ENCODE data around the gene FNDC11.
"Not testable (repeated sequence)": the region's sequence is repeated elsewhere in the genome, so short reads cannot be mapped to it uniquely, and the experiment has no call there.

FNDC11 gene, protein sequence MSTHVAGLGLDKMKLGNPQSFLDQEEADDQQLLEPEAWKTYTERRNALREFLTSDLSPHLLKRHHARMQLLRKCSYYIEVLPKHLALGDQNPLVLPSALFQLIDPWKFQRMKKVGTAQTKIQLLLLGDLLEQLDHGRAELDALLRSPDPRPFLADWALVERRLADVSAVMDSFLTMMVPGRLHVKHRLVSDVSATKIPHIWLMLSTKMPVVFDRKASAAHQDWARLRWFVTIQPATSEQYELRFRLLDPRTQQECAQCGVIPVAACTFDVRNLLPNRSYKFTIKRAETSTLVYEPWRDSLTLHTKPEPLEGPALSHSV

DNA sequence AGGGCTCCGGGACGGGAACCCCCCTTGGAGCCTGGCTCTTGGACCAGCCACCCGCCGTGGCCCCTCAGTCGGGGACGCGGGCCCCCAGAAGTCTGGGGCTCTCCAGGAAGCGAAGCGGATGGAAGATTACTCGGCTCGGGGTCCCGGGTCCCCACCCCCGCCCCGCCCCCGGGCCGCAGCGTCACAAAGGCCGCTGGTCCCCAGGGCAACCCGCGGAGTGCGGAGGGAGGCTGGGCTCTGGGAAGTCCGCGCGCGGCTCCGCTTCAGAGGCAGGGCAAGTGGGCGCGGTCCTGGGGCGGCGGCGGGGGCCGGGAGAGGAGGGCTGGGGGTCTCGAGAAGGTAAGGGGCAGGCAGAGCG lies at the start of gene FNDC11:
Gene FNDC11 (plus strand): TSS at position 227 of the 358 bp plus-strand sequence. CDS start 1,505 bp downstream, outside the sequence.
- DNase-seq = peak; percentile 30

DNA sequence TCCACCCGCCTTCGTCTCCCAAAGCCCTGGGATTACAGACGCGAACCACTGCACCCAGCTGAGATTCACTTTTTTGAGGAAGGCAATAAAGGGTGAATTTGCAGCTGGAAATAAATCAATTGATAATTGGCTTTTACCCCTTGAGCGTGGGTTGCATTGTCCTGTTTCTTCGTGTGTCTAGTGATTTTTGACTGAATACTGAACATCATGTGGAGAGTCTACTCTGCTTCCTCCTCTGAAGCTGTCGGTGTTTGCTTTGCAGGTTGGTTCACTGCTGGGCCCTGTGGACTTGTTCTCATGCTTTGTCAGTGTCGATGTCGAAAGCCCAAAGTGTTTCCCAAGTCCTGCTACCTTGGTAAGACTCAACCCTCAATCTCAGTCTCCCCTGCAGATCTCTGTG lies 49.3 kb upstream of the FNDC11 start:
- DNase-seq = no peak

DNA sequence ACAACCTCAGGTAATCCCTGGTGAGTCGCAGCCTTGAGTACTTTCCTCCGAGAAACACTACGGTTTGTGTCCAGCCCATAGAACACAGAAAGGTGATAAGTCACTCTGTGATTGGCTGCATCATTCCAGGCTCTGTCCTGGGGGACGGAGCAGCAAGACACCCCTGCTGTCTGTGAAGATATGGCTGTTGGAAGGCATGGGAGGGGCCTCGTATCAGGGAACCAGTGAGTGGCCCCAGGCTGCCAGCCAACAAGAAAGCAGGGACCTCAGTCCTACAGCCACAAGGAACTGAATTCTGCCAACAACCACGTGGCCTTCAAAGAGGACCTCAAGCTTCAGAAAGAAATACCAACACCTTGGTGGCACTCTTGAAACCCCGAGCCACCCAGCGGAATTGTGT lies 48.7 kb upstream of the FNDC11 start:
- DNase-seq = no peak

DNA sequence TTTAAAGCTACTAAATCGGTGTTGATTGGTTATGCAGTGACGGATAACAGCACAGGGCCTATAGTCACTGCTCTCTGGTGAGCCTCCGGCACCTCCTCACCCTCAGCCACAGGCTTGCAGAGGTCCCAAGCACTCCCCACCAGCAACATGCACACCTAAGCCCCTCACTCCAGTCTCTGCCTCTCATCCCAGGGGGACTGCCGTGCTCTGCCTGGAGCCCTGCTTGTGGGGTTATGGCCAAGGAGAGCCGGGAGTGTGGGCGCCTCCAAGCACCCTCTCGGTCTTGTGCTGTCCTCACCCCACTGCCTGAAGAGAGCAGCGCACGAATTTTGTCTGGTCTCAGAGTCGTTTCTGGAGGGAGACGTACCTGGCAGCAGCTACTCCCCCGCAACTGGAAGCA lies 48.2 kb upstream of the FNDC11 start:
- DNase-seq = no peak

DNA sequence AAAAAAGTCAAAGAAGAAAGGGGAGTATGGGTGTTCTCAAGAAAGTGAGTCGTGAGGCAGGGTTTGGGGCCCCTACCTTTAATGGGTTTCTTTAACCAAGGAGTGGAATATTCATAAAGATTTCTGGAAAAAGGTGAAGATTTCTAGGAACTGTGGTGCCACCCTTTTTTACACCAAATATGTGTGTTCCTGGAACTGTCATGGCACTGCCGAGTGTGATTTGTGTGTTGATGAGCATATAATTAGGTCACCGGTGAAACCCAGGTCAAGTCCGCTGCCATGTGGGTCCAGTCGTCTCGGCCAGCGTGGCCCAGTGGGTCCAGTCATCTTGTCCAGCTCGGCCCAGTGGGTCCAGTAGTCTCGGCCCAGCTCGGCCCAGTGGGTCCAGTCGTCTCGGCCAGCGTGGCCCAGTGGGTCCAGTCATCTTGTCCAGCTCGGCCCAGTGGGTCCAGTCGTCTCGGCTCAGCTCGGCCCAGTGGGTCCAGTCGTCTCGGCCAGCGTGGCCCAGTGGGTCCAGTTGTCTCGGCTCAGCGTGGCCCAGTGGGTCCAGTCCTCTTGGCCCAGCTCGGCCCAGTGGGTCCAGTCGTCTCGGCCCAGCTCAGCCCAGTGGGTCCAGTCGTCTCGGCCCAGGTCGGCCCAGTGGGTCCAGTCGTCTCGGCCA lies 46.7 kb upstream of the FNDC11 start:
- no peak for DNase-seq

DNA sequence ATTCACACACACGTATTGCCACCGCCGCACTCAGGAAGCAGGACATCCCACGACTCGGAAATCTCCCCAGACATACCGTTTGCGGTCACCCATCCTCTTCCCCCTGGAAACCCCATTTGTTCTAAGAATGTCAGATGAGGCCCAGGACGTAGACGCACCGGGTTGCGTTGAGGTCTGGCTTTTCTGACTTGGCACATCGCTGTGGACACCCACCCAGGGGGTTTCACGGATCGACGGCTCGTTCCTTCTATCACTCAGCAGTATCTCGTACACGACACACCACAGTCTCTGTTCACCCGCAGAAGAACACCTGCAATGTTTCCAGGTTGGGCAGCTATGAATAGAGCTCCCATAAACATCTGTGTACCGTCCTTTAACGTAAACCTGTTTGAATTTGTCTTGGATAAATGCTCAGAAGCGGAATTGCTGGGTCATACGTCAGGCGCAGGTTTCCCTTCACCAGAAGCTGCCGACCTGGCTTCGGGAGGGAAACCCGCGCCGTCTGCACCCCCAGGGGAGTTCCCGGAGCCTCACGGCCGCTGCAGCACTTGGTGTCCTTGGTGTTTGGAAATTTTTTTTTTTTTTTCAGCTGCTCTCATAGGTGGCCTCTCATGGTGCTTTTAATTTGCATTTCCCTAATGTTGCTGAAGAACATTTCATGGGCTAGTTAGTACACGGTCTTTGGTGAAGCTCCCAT lies 45.7 kb upstream of the FNDC11 start:
- DNase-seq = peak; percentile 92

DNA sequence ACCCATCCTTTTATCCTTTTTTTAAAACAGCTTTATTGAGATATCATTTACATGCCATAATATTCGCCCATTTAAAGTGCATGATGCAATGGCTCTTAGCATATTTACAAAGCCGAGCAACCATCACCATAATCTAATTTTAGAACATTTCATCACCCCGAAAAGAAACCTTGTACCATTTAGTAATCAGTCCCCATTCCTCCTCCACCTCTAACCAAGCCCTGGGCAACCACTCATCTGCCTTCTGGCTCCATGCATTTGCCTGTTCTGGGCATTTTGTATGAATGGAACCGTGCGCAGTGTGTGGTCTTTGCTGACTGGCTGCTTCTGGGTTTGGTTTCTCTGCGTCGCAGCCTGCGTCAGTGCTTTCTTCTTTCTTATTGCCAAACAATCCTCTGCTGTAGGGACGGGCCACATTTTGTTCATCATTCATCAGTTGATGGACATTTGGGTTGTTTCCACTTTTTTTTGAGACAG lies 44.8 kb upstream of the FNDC11 start:
- DNase-seq = no peak

DNA sequence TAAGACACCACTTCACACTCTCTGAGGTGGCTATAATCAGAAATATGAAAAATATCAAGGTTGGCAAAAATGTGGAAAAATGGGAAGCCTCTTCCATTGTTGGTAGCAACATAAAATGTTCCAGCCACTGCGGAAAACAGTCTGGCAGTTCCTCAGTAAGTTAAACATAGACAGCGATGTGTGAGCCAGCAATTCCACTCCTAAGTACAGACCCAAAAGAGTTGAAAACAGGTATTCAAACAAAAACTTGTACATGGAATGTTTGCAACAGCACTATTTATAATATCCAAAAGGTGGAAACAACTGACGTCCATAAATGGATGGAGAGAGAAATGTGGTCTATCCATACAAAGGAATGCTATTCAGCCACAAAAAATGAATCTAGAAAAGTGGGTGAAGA lies 40.8 kb upstream of the FNDC11 start:
- DNase-seq = no peak

DNA sequence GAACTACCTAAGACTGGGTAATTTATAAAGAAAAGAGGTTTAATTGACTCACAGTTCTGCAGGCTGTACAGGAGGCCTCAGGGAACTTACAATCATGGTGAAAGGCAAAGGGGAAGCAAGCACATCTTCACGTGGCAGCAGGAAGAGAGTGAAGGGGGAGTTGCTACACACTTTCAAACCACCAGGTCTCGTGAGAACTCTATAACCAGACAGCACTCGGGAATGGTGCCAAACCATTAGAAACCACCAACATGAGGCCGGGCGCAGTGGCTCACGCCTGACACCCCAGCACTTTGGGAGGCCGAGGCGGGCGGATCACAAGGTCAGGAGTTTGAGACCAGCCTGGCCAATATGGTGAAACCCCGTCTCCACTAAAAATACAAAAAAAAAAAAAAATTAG lies 39.4 kb upstream of the FNDC11 start:
- DNase-seq = not testable (repeated sequence)

DNA sequence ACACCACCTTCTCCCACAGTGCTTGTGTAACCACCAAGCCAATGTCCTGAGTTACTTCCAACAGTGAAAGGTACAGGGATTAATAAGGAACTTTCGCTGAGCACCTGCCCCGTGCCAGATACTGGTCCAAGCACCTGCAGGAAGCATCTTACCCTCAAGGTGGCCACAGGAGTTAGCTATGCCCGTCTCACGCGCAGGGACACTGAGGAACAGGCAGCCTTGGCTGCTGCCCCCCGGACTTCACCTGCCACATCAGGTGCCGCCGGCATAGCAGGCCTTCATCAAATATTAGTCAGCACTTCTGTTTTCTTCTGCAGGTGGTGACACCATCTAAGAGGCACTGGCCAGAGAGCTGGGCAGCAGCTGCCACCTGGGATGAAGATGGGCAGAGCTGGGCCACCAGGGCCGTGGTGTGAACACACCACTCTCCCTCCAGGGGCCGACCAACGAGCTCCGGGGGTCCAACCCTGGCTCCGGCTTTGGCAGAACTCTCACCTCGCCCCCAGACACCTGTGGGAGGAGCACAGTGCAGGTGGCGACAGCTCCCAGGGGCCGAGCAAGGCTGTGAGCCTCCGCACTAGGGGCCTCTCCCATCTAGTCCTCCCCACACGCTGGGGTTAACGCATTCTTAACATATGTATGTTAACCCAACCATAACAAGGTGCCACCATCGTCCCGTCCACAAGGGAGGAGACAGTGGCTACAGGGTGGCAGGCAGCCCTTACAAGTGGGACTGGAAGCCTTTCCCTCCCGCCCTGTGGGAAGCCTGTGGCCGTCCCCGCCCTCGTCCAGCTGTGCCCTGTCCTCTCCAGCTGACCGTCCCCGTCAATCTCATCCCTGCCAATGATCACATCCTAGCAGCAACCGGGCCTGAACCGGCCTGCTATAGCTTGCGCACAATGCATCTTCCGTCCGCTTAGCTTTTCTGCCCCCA lies 36.3 kb upstream of the FNDC11 start:
- no peak for DNase-seq

DNA sequence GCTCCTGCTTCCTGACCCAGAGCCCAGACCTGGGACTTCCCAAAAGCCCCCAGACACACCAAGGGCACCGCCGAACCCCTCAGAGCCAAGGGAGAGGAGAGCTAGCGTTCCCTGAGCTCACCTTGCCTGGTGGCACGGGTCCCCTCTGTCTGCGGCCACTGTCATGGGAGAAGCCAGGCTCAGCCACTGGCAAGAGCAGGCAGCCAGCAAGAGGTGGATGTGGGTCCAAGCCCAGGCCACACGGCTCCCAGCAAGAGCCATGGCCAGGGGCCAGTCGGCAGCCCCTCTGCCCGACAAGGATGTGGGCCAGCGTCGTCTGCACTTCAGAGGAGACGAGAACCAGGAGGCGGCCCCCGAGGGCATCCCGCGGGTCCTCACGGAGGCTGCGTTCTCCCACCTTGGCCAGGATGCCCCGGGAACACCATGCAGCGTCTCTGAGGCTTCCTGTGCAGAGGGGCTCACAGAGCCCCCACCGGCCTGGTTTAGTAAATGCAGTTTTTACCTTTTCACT lies 35.6 kb upstream of the FNDC11 start:
- DNase-seq = no peak

DNA sequence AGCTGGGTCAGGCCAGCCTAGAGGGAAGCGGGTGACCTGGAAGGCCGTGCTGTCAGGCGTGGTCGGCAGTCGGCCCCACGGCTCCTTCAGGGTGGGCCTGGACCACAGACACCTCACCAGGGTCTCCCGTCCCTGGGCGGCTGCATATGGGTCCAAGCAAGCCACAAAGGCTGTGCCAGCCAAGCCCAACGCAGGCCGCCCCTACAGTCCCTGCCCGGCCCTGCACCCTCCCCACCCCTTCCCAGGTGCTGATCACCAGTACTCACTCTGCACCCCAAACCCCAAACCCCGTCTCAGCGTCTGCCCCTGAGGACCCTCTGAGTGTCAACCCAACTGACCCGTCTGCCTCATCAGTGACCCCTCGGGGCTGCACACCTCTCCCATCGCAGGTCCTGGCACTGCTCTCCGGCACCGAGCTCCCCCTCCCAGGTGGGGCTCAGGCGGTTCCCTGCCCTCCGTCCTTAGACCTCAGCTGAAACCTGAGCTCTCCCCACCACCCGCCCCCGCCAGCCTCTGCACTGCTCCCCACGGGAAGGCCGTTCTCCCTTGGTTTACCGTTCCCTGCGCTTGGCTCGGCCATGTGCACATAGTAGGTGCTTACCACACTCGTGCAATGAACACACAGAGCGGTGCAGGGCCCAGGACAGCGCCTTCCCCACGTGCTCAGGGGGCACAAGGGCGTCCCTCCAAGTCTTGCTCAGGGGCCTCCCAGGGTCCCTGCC lies 34.9 kb upstream of the FNDC11 start:
- no peak for DNase-seq

DNA sequence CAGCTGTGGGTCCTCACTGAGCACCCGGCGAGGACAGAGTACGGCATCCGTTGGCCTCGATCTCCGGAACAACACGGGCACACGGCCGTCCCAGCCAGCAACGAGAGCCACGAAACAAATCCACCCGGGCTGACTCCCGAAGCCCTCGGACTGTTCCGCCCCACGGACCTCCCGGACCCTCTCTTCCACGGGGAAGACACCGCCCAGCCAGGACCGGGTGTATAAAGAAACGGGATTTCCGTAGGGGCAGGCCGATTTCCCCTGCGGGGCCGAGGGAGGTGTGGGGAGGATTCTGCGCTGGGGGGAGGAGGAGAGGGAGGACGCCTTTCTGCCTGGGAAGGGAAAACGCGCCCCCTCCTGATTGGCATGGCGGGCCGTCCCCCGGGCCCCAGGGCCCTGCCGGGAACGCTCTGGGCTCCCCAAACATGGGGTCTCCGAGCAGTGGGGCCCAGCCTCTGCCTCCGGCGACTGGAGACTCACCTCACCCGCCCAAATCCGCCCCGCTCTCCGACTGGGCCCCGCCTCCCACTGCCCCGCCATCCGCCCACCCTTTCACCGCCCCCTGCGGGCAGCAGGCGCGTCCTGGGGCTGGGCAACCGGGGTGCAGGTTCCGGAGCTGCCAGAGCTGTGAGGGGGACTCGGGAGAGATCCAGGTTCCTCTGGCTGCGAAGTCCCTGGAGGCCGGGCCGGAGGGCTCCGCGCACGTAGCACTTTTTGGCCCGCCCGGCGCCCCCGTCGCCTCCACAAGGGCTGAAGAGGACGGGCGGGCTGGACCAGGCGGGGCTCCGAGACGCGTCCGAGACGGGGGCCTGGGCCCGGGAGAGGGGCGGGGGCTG lies 34.1 kb upstream of the FNDC11 start:
- peak; percentile 84 for DNase-seq

DNA sequence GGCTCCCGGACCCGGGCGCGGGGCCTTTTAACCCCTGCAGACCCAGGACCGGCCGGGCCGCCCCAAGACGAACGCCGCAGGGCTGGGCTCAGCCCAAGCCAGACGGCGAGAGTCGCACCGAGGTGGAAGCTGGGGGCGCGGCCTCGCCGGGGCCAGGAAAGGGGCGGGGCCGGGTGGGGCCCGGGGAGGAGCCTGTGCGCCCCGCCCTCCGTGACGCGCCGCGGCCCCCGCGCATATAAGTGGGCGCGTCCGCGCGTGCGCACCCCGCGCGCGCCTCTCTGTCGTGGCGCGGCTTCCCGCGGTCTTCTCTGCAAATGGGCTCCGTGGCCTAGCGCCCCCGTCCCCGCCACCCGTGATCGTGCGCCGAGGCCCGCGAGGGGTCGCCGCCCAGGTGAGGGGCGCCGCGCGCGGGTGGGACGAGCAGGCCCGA lies 33.4 kb upstream of the FNDC11 start, which contains the start of gene PPDPF:
Gene PPDPF (plus strand): TSS at position 262 of the 430 bp plus-strand sequence. CDS start 544 bp downstream, outside the sequence.
- DNase-seq = peak; percentile 88

DNA sequence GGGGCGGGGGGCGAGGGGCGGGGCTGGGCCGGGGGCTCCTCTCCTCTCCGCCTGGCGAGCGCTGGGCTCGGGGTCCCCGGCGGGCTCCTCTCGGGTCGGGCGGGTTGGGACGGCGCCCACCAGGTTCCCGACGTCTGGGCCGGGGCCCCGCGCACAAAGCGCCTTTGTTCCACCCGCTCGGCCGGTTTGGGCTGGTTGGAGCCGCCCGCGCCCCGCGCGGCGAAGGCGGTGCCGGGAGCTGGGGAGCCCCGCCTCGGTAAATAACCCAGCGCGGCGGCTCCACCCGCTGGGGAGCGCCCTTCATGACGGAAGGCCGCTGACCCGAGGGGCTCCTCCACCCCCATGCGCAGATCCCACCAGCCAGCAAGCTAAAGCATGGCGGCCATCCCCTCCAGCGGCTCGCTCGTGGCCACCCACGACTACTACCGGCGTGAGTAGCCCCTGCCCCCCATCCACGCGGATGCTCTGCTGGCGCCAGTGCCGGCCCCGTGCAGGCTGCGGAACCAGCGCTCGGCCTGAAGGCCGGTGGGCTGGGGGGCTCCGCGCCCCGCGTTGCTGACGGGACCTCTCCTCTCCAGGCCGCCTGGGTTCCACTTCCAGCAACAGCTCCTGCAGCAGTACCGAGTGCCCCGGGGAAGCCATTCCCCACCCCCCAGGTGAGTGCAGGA lies 32.9 kb upstream of the FNDC11 start:
- DNase-seq = peak; percentile 55

DNA sequence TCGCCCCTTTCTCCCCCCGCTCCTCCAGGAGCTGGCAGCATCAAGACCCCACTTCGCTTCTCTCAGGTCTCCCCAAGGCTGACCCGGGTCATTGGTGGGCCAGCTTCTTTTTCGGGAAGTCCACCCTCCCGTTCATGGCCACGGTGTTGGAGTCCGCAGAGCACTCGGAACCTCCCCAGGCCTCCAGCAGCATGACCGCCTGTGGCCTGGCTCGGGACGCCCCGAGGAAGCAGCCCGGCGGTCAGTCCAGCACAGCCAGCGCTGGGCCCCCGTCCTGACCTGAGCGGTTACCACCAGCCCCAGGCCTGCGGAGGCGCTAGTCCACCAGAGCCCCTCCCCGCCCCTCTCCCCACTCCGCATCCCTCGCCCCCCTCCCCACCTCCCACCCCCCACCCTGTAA lies 32.4 kb upstream of the FNDC11 start:
- DNase-seq = no peak

DNA sequence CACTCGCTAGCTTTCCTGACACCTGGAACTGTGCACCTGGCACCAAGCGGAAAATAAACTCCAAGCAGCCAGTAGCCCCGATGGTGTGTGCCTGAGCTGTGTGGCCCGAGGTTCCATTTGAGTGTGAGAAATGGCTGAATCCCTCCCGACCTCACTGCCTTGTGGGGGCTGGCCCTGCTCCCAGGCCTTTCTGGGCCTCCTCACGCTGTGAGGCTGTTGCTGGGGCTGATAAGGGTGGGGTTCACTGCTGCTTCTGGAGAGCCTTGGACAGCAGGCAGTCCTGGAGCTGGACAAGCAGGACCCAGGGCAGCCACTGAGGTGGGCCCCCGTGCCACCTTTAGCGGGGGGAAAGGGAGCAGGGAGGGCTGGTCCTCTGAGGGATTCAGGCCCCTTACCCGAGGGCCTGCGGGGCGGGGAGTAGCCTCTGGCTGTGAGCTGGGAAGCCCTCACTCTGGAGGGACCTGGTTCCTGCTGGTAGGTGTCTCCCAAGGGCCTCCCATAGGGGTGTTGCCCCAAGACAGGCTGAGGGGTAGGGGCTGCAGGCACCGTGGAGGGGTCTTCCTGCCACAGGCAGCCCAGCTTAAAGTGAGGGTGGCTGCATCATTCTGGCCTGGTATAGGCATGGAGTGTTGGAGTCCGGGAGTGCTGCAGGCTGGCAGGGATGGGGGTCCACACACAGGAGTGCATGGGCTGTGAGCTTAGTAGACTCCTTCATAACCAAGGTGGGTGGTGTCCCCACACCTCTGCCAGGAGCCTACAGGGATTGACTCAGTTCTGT lies 31.7 kb upstream of the FNDC11 start:
- DNase-seq = no peak

DNA sequence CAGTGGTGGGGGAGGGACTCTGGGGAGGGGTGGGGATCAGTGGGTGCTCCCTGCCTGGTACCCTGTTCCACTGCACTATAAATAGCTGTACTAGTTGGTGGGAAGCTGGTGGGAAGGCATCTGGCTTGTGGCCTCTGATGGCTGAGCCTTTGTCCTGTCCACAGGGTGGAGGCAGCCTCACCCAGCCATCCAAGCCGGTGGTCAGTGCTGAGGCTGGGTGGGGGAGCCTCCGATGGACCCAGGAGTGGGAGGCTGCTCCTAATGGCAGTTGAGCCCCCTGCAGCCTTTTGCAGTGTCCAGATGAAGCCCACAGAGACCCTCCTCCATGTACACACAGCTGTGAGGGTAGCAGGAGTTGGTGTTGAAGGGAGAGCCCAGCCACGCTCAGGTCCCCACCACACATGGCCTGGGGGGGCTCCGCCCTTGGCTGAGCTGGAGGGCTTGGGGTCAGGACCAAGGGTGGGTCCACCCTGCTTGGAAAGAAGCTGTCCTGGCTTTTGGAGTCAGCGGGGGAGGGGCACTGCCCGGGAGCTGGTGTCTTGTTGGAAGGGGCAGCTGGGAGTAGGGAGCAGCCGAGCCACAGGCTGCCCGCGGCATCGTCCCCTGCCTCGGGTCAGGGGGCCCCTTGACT lies 30.9 kb upstream of the FNDC11 start:
- DNase-seq = no peak

DNA sequence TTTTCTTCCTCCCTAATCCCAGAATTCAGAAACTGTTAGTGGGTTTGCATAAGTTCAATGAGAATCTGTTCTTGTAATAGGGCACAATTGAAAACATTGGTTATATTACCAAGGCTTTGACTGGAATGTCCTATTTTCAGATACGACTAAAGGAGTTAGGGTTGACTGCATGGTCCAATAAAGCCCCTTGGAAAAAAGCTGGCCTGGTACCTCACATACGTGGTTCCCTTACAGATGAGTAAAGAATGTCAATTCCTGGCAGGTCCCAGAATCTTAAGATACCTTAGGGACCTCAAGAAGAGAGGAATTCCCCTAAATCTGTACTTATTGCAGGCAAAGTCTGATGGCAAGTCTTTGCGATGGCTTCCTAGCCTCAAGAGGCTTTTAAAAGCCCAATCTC lies 28.8 kb upstream of the FNDC11 start:
- DNase-seq = no peak
